GM23338 (cell line): ENCODE measurements around the gene PTPN5.

ENCODE experiments used
- CREB1 ChIP-seq: fragments of 250-450 bp; sonication (Bioruptor Pico); IDR thresholded peaks from 2 replicates; pipeline ENCODE4 v1.5.0; 2020; ENCODE audit warnings: low read depth, mild to moderate bottlenecking, moderate library complexity
- EZH2 ChIP-seq: fragments of 200-600 bp; sonication (generic); IDR thresholded peaks from one replicate; pipeline ENCODE4 v1.8.0; 2017; ENCODE audit warnings: antibody characterized with exemption, mild to moderate bottlenecking, low read depth; ENCODE audit not compliant: unreplicated experiment
- EZH2phosphoT487 ChIP-seq: fragments of 200-600 bp; sonication (generic); IDR thresholded peaks from one replicate; pipeline ENCODE4 v1.8.1; 2018; ENCODE audit warnings: antibody characterized with exemption; ENCODE audit not compliant: unreplicated experiment
- JUNB ChIP-seq: IDR thresholded peaks from one replicate; pipeline ENCODE4 v1.6.1; 2016; ENCODE audit warnings: antibody characterized with exemption; ENCODE audit not compliant: unreplicated experiment
- POLR2AphosphoS5 ChIP-seq: IDR thresholded peaks from 2 replicates; pipeline ENCODE4 v1.6.1; 2016; ENCODE audit warnings: antibody characterized with exemption, low read depth
- TF ChIP-seq, protein P1 (sequence below), 2 experiments: fragments of 200-600 bp in 1 of 2; sonication (generic) in 1 of 2; conservative IDR thresholded peaks; 2 replicates each; pipeline versions ENCODE4 v1.5.1 to v1.6.1; 2016 to 2017; ENCODE audit warnings: antibody characterized with exemption in 2 of 2, low read depth in 2 of 2, mild to moderate bottlenecking in 2 of 2, moderate library complexity in 1 of 2
- TF ChIP-seq, protein P2 (sequence below): IDR thresholded peaks from one replicate; pipeline ENCODE4 v1.6.1; 2018; ENCODE audit warnings: antibody characterized with exemption; ENCODE audit not compliant: unreplicated experiment

- TF ChIP-seq, protein P1, sequence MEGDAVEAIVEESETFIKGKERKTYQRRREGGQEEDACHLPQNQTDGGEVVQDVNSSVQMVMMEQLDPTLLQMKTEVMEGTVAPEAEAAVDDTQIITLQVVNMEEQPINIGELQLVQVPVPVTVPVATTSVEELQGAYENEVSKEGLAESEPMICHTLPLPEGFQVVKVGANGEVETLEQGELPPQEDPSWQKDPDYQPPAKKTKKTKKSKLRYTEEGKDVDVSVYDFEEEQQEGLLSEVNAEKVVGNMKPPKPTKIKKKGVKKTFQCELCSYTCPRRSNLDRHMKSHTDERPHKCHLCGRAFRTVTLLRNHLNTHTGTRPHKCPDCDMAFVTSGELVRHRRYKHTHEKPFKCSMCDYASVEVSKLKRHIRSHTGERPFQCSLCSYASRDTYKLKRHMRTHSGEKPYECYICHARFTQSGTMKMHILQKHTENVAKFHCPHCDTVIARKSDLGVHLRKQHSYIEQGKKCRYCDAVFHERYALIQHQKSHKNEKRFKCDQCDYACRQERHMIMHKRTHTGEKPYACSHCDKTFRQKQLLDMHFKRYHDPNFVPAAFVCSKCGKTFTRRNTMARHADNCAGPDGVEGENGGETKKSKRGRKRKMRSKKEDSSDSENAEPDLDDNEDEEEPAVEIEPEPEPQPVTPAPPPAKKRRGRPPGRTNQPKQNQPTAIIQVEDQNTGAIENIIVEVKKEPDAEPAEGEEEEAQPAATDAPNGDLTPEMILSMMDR (conservative IDR thresholded peaks at IDR 0.05; ENCODE audit: low read depth in 2 of 2) = no peak
- TF ChIP-seq, protein P2, sequence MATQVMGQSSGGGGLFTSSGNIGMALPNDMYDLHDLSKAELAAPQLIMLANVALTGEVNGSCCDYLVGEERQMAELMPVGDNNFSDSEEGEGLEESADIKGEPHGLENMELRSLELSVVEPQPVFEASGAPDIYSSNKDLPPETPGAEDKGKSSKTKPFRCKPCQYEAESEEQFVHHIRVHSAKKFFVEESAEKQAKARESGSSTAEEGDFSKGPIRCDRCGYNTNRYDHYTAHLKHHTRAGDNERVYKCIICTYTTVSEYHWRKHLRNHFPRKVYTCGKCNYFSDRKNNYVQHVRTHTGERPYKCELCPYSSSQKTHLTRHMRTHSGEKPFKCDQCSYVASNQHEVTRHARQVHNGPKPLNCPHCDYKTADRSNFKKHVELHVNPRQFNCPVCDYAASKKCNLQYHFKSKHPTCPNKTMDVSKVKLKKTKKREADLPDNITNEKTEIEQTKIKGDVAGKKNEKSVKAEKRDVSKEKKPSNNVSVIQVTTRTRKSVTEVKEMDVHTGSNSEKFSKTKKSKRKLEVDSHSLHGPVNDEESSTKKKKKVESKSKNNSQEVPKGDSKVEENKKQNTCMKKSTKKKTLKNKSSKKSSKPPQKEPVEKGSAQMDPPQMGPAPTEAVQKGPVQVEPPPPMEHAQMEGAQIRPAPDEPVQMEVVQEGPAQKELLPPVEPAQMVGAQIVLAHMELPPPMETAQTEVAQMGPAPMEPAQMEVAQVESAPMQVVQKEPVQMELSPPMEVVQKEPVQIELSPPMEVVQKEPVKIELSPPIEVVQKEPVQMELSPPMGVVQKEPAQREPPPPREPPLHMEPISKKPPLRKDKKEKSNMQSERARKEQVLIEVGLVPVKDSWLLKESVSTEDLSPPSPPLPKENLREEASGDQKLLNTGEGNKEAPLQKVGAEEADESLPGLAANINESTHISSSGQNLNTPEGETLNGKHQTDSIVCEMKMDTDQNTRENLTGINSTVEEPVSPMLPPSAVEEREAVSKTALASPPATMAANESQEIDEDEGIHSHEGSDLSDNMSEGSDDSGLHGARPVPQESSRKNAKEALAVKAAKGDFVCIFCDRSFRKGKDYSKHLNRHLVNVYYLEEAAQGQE = no peak
- TF ChIP-seq EZH2 (no peak), POLR2AphosphoS5 (no peak), CREB1 (CRISPR knock-in tag) (no peak), EZH2phosphoT487 (no peak), JUNB (no peak)
These were observed 6.2 kb downstream of the PTPN5 start for GRCh38 chr11:18785411-18785810.
